OCI-LY7 (cell line): ENCODE data around the gene PARD6G.

Experiments
- CTCF ChIP-seq: fragments of 200-600 bp; sonication (generic); conservative IDR thresholded peaks from 2 replicates; pipeline ENCODE4 v1.5.1; 2014; ENCODE audit warnings: mild to moderate bottlenecking, antibody characterized with exemption, low read length, moderate library complexity, mixed read lengths
- EZH2phosphoT487 ChIP-seq: fragments of 200-600 bp; sonication (generic); IDR thresholded peaks from 2 replicates; pipeline ENCODE4 v1.6.1; 2018; ENCODE audit warnings: low read depth, borderline replicate concordance, mild to moderate bottlenecking, mixed run types, antibody characterized with exemption, low read length, moderate library complexity, mixed read lengths

- TF ChIP-seq CTCF (no peak), EZH2phosphoT487 (no peak)
Measured at GRCh38 chr18:80210312-80211083, 36.8 kb downstream of the PARD6G start.
